Measurements from ENCODE around the gene ECHDC3.

ECHDC3 gene

DNA sequence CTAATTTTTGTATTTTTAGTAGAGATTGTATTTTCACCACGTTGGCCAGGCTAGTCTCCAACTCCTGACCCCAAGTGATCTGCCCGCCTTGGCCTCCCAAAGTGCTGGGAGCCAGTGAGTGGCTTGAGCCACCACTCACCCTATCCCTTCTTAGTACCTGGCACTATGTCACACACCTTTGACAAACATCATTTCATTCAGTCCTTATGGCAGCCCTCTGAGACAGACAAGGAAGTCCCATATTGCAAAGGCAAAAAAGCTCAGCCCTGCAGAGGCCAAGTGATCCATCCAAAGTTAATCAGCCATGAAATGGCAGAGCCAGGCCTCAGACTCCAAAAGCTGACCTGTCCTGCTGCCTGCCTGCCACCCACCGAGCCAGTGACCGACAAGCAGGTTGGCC lies 39.9 kb upstream of the ECHDC3 start:
- H3K27ac ChIP-seq = no peak overlapping the region
- H3K4me1 ChIP-seq (ENCODE audit: low read depth, poor library complexity, severe bottlenecking) = no peaks in the 10 kb centered on the region
- no peaks in the 10 kb centered on the region for H3K36me3 ChIP-seq (ENCODE audit: insufficient read depth)
- no peak overlapping the region for H2AFZ ChIP-seq (ENCODE audit: low read depth)
- no peaks in the 10 kb centered on the region for H4K20me1 ChIP-seq (ENCODE audit: insufficient read depth)
- no peak overlapping the region for H3K9ac ChIP-seq
- no peak for TF ChIP-seq CTCF (conservative IDR thresholded peaks at IDR 0.05; ENCODE audit: low read depth, low read length)
- peaks cover 56% of the 10 kb centered on the region for H3K27me3 ChIP-seq (ENCODE audit: insufficient read depth, low read depth)
- no peak overlapping the region for H3K4me2 ChIP-seq
- no peaks in the 10 kb centered on the region for H3K79me2 ChIP-seq (ENCODE audit: insufficient read depth, low read depth)
- no peak overlapping the region for H3K4me3 ChIP-seq (IDR thresholded peaks at IDR 0.05; ENCODE audit: insufficient read depth, low read depth, low read length)

GRCh38 chr10:11704092-11704491 lies 38.1 kb upstream of the ECHDC3 start:
- no peak overlapping the region for H3K9ac ChIP-seq

DNA sequence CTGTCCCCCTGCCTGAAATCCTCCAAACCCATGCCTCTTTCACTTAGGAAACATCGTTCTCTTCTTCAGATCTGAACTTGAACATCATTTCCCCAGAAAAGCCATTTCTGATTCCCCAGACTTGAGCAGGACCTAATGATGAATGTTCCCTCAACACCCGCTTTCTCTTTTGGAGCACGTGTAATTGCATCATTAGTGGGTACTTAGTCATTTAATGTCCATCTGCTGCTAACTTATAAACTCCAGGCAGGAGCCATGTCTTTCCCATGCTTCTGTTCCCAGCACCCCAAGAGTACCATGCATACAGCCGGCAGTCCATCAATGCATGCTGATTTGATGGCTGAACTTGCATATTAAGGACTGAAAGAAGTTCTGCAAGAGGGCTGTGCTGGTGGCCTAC lies 36.5 kb upstream of the ECHDC3 start:
- Histone ChIP-seq H3K4me3 (IDR thresholded peaks at IDR 0.05; ENCODE audit: insufficient read depth, low read depth, low read length) (no peak overlapping the region), H3K27me3 (ENCODE audit: insufficient read depth, low read depth) (peaks cover 84% of the 10 kb centered on the region), H3K4me2 (no peak overlapping the region), H2AFZ (ENCODE audit: low read depth) (no peak overlapping the region), H3K4me1 (ENCODE audit: low read depth, poor library complexity, severe bottlenecking) (peaks cover 9% of the 10 kb centered on the region), H4K20me1 (ENCODE audit: insufficient read depth) (no peaks in the 10 kb centered on the region), H3K79me2 (ENCODE audit: insufficient read depth, low read depth) (no peaks in the 10 kb centered on the region), H3K27ac (no peak overlapping the region), H3K9ac (no peak overlapping the region), H3K36me3 (ENCODE audit: insufficient read depth) (no peaks in the 10 kb centered on the region)
- no peak for TF ChIP-seq CTCF (conservative IDR thresholded peaks at IDR 0.05; ENCODE audit: low read depth, low read length)

More at GRCh38 chr10:11704092-11704491, 38.1 kb upstream of the ECHDC3 start:
- Histone ChIP-seq H3K27ac (no peak overlapping the region), H3K79me2 (ENCODE audit: insufficient read depth, low read depth) (no peaks in the 10 kb centered on the region), H4K20me1 (ENCODE audit: insufficient read depth) (no peaks in the 10 kb centered on the region), H3K4me1 (ENCODE audit: low read depth, poor library complexity, severe bottlenecking) (no peaks in the 10 kb centered on the region), H3K36me3 (ENCODE audit: insufficient read depth) (no peaks in the 10 kb centered on the region), H3K4me3 (IDR thresholded peaks at IDR 0.05; ENCODE audit: insufficient read depth, low read depth, low read length) (no peak overlapping the region), H2AFZ (ENCODE audit: low read depth) (no peak overlapping the region), H3K27me3 (ENCODE audit: insufficient read depth, low read depth) (peaks cover 70% of the 10 kb centered on the region), H3K4me2 (no peak overlapping the region)
- no peak for TF ChIP-seq CTCF (conservative IDR thresholded peaks at IDR 0.05; ENCODE audit: low read depth, low read length)

DNA sequence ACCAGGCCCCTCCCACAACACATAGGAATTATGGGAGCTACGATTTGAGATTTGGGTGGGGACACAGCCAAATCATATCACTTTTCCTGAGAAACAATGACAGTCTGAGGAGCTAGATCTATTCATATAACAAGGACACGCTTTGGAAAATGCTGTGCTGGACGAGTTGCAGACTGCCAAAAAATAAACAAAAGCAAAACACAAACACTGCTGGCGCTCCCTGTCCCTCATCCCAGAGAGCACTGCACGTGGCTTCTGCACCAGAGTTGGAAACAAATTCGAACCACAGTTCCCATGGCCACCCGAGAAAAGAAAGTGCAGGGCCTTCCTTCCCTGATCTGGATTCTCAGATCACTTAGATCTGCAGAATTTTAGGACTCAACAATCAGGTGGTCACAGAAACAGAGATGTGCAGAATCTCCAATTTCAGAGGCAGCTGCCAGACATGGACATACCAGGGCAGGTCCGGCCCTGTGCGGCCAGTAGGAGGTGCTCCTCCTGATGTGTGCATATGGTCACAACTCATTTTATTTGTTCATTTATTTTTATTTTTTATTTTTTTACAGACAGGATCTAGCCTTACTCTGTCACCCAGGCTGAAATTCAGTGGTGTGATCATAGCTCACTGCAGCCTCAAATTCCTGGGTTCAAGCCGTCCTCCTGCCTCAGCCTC lies 35.2 kb upstream of the ECHDC3 start:
- no peak overlapping the region for H3K9ac ChIP-seq
- H3K4me2 ChIP-seq = no peak overlapping the region
- H3K4me3 ChIP-seq (IDR thresholded peaks at IDR 0.05; ENCODE audit: insufficient read depth, low read depth, low read length) = no peak overlapping the region
- TF ChIP-seq CTCF (conservative IDR thresholded peaks at IDR 0.05; ENCODE audit: low read depth, low read length) = no peak
- no peak overlapping the region for H2AFZ ChIP-seq (ENCODE audit: low read depth)
- no peak overlapping the region for H3K27ac ChIP-seq
- no peaks in the 10 kb centered on the region for H3K79me2 ChIP-seq (ENCODE audit: insufficient read depth, low read depth)
- peaks cover 15% of the 10 kb centered on the region for H3K4me1 ChIP-seq (ENCODE audit: low read depth, poor library complexity, severe bottlenecking)
- peaks cover 87% of the 10 kb centered on the region for H3K27me3 ChIP-seq (ENCODE audit: insufficient read depth, low read depth)
- no peaks in the 10 kb centered on the region for H3K36me3 ChIP-seq (ENCODE audit: insufficient read depth)
- H4K20me1 ChIP-seq (ENCODE audit: insufficient read depth) = no peaks in the 10 kb centered on the region
